Esophagus muscularis mucosa (tissue), 4 donors: Measurements from ENCODE around the gene HOXA7. TPM values are rescaled to one million over a fixed set of nuclear protein-coding genes. Genes with fewer than 3 reads are reported as not detected.

Experiments
- DNase-seq: peaks from one replicate; pipeline ENCODE4 v3.0.0-alpha.2; 2017; ENCODE audit errors: extremely low spot score
- H3K27ac ChIP-seq, 4 donors: fragments of 200-600 bp; sonication (generic); replicated peaks in 1 of 4; 1 replicate in 3 of 4; 2 replicates in 1 of 4; pipeline ENCODE4 v1.5.1; 2016 to 2019; ENCODE audit warnings: mild to moderate bottlenecking in 1 of 4
- H3K27me3 ChIP-seq, 4 donors: fragments of 200-600 bp; sonication (generic); one replicate each; pipeline versions ENCODE4 v1.5.1 to v1.6.0; 2016 to 2019
- H3K36me3 ChIP-seq, 4 donors: fragments of 200-600 bp; sonication (generic); one replicate each; pipeline ENCODE4 v1.5.1; 2016 to 2019
- H3K4me1 ChIP-seq, 4 donors: fragments of 200-600 bp; sonication (generic); one replicate each; pipeline ENCODE4 v1.5.1; 2016 to 2019
- H3K4me3 ChIP-seq, 4 donors: fragments of 200-600 bp; sonication (generic); 1 replicate in 2 of 4; 2 replicates in 2 of 4; pipeline ENCODE4 v1.5.1; 2016 to 2019; ENCODE audit warnings: mild to moderate bottlenecking in 4 of 4, moderate library complexity in 1 of 4
- H3K9me3 ChIP-seq, 4 donors: fragments of 200-600 bp; sonication (generic); 1 replicate in 3 of 4; 2 replicates in 1 of 4; pipeline ENCODE4 v1.5.1; 2016 to 2019
- EP300 ChIP-seq: sonication (generic); formaldehyde crosslinking; IDR thresholded peaks from one replicate; pipeline ENCODE4 v1.6.1; 2017; ENCODE audit warnings: antibody characterized with exemption
- POLR2A ChIP-seq: fragments of 450-650 bp; IDR thresholded peaks from one replicate; pipeline ENCODE4 v1.6.1; 2017; ENCODE audit warnings: antibody characterized with exemption, moderate library complexity, mild to moderate bottlenecking, low read depth
- POLR2AphosphoS5 ChIP-seq, 2 donors: sonication (generic); formaldehyde crosslinking; IDR thresholded peaks; one replicate each; pipeline ENCODE4 v1.6.1; 2017; ENCODE audit warnings: antibody characterized with exemption in 2 of 2
- WGBS: methylation state at CpG from one replicate; pipeline ENCODE4 v1.1.5; 2018; 5-methylcytosine and 5-hydroxymethylcytosine counted together
- intact Hi-C: fragments of 100-400 bp; cut with DNase I; formaldehyde crosslinking; loops from one replicate; pipeline ENCODE4 v1.15.1; 2023
- total RNA-seq, 4 donors: library from RNA; depleted of rRNA; stranded (reverse); fragments of >200 nt; gene quantifications; one replicate each; pipeline versions ENCODE4 v1.1.0 to v1.2.1, GENCODE V29; 2016
- TF ChIP-seq, protein P1 (sequence below), 3 experiments: fragments of 200-600 bp in 2 of 3; fragments of 450-650 bp in 1 of 3; sonication (generic) in 2 of 3; IDR thresholded peaks; one replicate each; pipeline ENCODE4 v1.5.1; 2017 to 2019; ENCODE audit warnings: antibody characterized with exemption in 3 of 3, mild to moderate bottlenecking in 2 of 3, moderate library complexity in 1 of 3

Gene HOXA7
- total RNA-seq, 4 donors from 2014 or later, result 0.33 to 1.7 (median 0.49) TPM

DNA sequence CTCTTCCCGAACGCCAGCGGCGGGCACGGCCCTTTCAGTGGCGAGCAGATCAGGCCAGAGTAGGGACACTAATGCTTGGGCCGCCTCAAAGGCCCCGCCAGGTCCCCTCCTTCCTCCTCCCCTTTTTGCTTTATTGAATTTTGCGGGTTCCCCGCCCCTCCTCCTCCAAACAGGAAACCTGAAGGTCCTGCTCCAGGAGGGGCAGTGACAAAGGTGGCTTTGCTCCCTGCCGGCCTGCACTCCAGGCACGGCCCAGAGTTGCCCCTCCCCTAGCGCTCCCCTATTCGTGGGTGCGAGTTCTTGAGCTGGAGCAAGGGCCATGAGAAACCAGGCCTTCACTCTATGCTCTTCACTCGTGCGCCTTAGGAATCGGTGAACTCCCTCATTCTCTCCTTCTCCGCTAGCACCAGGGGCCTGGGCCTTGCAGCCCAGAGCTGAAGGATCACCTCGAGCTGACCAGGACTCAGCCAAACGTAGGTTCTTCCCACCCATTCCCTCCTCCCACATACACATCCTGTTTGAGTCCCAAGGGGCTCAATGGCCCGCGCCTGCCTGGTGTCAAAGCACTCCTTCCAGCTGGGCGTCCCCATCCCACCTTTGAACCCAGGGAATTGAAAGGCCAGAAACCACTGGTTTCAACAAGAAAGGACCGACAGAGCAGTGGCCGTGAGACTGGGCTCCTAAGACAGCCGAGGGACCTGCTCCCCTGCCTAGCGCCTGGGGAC, 8.3 kb downstream of the HOXA7 start:
- Histone ChIP-seq H3K27ac (peak overlapping the region in 2 of 4 donors; percentile 30 to 43), H3K36me3 (no peaks in the 10 kb centered on the region), H3K9me3 (no peaks in the 10 kb centered on the region), H3K27me3 (peaks cover 17 to 82% (median 31%) of the 10 kb centered on the region in 4 donors), H3K4me3 (peak overlapping the region; percentile 37 to 53 (median 42)), H3K4me1 (peaks cover 37 to 59% (median 52%) of the 10 kb centered on the region in 4 donors)
- intact Hi-C loops, result loop anchor here (10.0 kb wide), 2 partner anchors 123 to 943 kb away; partner anchors contain the start of genes CBX3 and HNRNPA2B1
- no peak for TF ChIP-seq POLR2AphosphoS5 (IDR thresholded peaks at IDR 0.05)
- no peak for TF ChIP-seq POLR2A
- TF ChIP-seq EP300, result no peak
- TF ChIP-seq, protein P1, sequence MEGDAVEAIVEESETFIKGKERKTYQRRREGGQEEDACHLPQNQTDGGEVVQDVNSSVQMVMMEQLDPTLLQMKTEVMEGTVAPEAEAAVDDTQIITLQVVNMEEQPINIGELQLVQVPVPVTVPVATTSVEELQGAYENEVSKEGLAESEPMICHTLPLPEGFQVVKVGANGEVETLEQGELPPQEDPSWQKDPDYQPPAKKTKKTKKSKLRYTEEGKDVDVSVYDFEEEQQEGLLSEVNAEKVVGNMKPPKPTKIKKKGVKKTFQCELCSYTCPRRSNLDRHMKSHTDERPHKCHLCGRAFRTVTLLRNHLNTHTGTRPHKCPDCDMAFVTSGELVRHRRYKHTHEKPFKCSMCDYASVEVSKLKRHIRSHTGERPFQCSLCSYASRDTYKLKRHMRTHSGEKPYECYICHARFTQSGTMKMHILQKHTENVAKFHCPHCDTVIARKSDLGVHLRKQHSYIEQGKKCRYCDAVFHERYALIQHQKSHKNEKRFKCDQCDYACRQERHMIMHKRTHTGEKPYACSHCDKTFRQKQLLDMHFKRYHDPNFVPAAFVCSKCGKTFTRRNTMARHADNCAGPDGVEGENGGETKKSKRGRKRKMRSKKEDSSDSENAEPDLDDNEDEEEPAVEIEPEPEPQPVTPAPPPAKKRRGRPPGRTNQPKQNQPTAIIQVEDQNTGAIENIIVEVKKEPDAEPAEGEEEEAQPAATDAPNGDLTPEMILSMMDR (IDR thresholded peaks at IDR 0.05), result no peak
- DNase-seq, result no peak
- 72% methylated on average over 22 of the region's 28 CpGs for WGBS

DNA sequence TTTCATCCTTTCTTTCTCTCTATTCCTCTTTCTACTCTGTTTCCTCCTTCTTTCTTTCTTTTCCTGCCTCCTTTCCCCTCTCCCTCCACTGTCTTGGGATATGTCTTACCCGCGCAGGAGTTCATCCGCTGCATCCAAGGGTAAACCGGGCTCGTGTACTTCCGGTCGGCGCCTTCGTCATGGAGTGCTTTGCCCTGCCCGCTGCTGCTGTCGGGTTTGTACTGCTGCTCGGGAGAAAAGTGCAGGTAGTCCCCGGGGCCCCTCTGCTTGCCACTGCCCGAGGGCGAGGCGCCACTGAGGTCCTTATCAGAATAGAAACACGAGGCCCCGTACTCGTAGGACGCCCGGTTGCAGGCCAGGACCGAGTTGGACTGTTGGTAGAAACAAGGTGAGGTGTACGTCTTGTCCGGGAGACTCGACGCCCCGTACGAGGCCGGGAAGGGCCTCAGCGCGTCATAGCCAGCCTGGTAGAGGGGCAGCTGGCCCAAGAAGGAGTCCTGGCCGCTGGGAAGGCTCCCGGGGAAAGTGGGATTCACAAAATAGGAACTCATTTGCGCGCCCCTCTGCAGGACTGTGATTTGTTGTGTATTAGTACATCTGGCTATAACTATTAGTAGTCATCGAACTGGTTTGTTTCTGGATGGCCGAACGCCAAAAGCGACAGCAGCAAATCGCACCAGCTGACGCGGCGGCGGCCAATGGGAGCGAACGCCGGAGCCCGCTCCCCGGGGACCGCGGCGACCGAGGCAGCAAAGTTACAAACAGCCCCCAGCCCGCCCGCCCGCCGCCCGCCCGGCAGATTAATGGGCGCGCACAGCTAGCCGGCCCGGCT, 9.1 kb downstream of the HOXA7 start, which contains the start of gene HOXA6:
Gene HOXA6 (minus strand): TSS at position 576 of the 832 bp plus-strand sequence. CDS start 25 bp downstream, at position 551.
- TF ChIP-seq POLR2A, result no peak
- TF ChIP-seq EP300, result no peak
- no peak for TF ChIP-seq POLR2AphosphoS5 (IDR thresholded peaks at IDR 0.05)
- TF ChIP-seq, protein P1 (IDR thresholded peaks at IDR 0.05), result no peak
- Histone ChIP-seq H3K4me3 (peak within 1 kb of the TSS; percentile 37 to 53 (median 42)), H3K4me1 (peaks cover 40 to 53% (median 47%) of the 10 kb centered on the region in 4 donors), H3K27me3 (peaks cover 11 to 74% (median 24%) of the 10 kb centered on the region in 4 donors), H3K9me3 (no peaks in the 10 kb centered on the region), H3K27ac (peak within 1 kb of the TSS in 2 of 4 donors; percentile 30 to 43), H3K36me3 (no peaks in the 10 kb centered on the region)
- intact Hi-C loops, result loop anchor here (10.0 kb wide), 2 partner anchors 123 to 943 kb away; partner anchors contain the start of genes CBX3 and HNRNPA2B1
- WGBS, result 48% methylated on average over 43 of the region's 63 CpGs
- no peak for DNase-seq

DNA sequence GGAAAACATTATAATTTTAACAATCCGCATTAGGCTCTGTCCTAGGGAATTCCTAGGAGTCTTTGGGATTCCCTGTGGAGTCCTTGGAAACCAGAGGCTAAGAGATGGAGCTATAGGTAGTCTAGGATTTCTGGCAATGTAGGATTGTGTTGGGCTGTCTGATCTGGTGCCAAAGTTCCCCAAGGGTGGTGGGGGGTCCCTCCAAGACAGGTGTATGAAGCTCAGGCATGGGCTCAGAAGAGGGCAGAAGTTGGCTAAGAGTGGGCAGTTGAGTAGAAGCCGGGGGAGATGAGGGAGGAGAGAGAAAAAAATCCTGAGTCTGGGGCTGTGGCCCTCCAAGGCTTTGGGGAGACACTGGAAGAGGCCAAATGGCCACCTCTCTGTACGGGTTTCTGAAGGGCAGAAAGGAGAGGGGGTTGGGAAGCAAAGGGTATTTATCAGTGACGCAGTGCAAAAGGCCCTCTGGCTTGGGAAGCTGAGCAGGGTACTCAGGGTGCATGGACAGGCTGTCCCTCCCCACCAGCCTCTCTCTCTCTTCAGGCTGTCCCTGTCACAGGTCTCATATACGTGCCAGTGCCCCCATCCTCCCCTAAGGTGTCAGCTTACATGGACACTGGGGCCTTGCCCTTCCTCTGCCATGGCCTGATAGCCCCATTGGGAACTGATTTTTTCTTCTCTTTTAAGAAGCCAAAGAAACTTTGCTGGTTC, 9.8 kb downstream of the HOXA7 start:
- no peak for DNase-seq
- H3K4me3 ChIP-seq, result no peak overlapping the region
- H3K36me3 ChIP-seq, result no peaks in the 10 kb centered on the region
- H3K27ac ChIP-seq, result no peak overlapping the region
- intact Hi-C loops, result loop anchor here (10.0 kb wide), 2 partner anchors 122 to 942 kb away; partner anchors contain the start of genes CBX3 and HNRNPA2B1
- no peaks in the 10 kb centered on the region for H3K9me3 ChIP-seq
- peaks cover 35 to 45% (median 39%) of the 10 kb centered on the region in 4 donors for H3K4me1 ChIP-seq
- H3K27me3 ChIP-seq, result peaks cover 6 to 66% (median 17%) of the 10 kb centered on the region in 4 donors
- no peak for TF ChIP-seq POLR2A
- TF ChIP-seq, protein P1 (IDR thresholded peaks at IDR 0.05), result no peak
- TF ChIP-seq EP300, result no peak
- TF ChIP-seq POLR2AphosphoS5 (IDR thresholded peaks at IDR 0.05), result no peak
- 81% methylated on average over 5 of the region's 5 CpGs for WGBS

DNA sequence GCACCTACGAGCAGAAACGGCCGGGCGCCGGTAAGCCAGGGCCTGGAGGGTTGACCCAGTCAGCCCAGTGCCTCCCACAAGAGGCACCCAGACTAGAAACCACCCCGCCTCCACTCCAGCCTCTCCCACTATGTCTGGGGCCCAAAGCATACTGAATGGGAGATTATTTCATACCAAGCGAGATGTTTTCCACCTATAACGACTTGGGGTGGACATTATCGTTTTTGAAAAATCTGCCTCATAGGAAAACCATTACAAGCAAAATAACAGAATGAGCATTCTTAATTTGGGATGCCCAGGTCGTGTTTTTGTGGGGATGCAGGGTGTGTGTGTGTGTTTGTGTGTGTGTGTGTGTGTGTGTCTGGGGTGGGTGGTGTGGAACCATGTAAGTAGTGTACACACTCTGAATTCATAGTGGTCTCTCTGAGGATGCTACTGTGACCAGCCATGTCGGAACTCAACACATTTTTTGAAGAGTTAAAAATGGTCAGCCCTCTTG, 10.5 kb downstream of the HOXA7 start:
- no peak for TF ChIP-seq EP300
- no peak for TF ChIP-seq POLR2AphosphoS5 (IDR thresholded peaks at IDR 0.05)
- no peak for TF ChIP-seq POLR2A
- TF ChIP-seq, protein P1 (IDR thresholded peaks at IDR 0.05), result no peak
- H3K27ac ChIP-seq, result no peak overlapping the region
- intact Hi-C loops, result loop anchor here (10.0 kb wide), 2 partner anchors 121 to 941 kb away; partner anchors contain the start of genes CBX3 and HNRNPA2B1
- no peaks in the 10 kb centered on the region for H3K36me3 ChIP-seq
- H3K27me3 ChIP-seq, result peaks cover 0 to 59% (median 13%) of the 10 kb centered on the region in 4 donors
- H3K4me3 ChIP-seq, result no peak overlapping the region
- DNase-seq, result no peak
- 77% methylated on average over 11 of the region's 11 CpGs for WGBS
- H3K9me3 ChIP-seq, result no peaks in the 10 kb centered on the region
- H3K4me1 ChIP-seq, result peaks cover 28 to 38% (median 32%) of the 10 kb centered on the region in 4 donors
